GM12801 (cell line): ENCODE measurements around the gene SH3BGRL2.

Experiments
- CTCF ChIP-seq: IDR thresholded peaks from one replicate; pipeline ENCODE4 v1.5.1; 2011; ENCODE audit warnings: control low read depth; ENCODE audit not compliant: insufficient read length; ENCODE audit errors: extremely low read depth

SH3BGRL2 gene

GRCh38 chr6:79627422-79627821, 3.7 kb upstream of the SH3BGRL2 start:
- TF ChIP-seq CTCF = no peak

- no peak for TF ChIP-seq CTCF
Measured at GRCh38 chr6:79628466-79629288, 2.5 kb upstream of the SH3BGRL2 start.

GRCh38 chr6:79630380-79630882, 698 bp upstream of the SH3BGRL2 start:
- no peak for TF ChIP-seq CTCF

- TF ChIP-seq CTCF = no peak
Measured at GRCh38 chr6:79631693-79632172, 604 bp downstream of the SH3BGRL2 start.

- TF ChIP-seq CTCF = no peak
Measured at GRCh38 chr6:79632580-79632979, 1.5 kb downstream of the SH3BGRL2 start.

GRCh38 chr6:79634491-79635231, 3.5 kb downstream of the SH3BGRL2 start:
- TF ChIP-seq CTCF = no peak

- no peak for TF ChIP-seq CTCF
Measured at GRCh38 chr6:79635232-79635543, 4.1 kb downstream of the SH3BGRL2 start.
